8988T (cell line): ENCODE results near the gene LAMB3.
"Not testable (repeated sequence)": the region's sequence is repeated elsewhere in the genome, so short reads cannot be mapped to it uniquely, and the experiment has no call there.

ENCODE experiments used
- DNase-seq: peaks from one replicate; pipeline ENCODE4 v3.0.0; 2011

The LAMB3 gene

DNA sequence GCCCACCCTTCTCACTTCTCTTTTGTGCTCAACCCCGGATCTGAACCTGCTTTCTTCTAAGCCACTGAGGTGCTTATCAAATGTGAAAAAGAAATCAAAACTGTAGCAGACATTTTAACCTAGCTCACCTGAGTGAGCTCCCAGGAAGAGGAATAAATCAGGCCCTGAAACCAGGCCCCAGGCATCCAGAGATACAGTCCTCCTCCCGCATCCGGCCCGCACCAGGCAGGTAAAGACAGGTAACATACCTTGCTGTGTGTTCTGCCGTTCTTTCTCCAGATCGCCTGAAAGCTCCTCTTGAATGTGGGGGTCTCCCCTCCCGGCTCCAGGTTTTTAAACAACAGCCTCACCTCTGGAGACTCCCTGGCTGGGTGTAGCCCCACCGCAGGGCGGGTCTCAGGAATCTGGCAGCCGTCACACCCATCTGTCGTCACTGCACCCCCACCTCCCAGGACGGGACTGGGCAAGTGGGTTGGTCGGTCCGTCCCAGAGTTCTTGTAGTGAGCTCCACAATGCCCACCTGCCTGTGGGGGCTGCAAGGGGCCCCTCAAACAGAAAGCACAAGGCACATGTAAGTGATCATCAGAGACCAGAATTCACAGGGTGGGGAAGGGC lies at the start of gene LAMB3:
TSS of gene LAMB3 (minus strand) at position 305 of the 615 bp plus-strand sequence. CDS start 1,481 bp downstream, outside the sequence.
- DNase-seq = no peak

GRCh38 chr1:209700686-209701085 lies 48.5 kb upstream of the LAMB3 start:
- not testable (repeated sequence) for DNase-seq

DNA sequence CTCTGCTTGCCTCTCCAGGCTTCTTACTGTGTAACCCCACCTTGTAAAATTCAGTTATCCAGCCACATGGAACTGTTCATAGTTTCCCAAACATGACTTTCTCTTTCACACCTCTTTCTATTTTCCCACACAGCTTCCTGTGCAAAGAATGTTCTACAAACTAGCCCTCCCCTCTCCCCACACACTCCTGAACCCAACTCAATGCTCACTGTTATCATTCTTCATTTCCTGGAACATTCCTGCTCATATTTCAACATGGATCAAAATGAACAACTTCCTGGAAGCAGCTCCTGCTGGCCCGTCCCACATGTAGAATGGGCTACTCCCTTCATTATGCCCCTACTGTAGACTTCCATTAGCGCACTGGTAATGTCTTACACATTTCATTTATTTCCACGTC lies 44.9 kb upstream of the LAMB3 start:
- DNase-seq = no peak

- DNase-seq = no peak
Observed at GRCh38 chr1:209696673-209697072, 44.4 kb upstream of the LAMB3 start.

DNA sequence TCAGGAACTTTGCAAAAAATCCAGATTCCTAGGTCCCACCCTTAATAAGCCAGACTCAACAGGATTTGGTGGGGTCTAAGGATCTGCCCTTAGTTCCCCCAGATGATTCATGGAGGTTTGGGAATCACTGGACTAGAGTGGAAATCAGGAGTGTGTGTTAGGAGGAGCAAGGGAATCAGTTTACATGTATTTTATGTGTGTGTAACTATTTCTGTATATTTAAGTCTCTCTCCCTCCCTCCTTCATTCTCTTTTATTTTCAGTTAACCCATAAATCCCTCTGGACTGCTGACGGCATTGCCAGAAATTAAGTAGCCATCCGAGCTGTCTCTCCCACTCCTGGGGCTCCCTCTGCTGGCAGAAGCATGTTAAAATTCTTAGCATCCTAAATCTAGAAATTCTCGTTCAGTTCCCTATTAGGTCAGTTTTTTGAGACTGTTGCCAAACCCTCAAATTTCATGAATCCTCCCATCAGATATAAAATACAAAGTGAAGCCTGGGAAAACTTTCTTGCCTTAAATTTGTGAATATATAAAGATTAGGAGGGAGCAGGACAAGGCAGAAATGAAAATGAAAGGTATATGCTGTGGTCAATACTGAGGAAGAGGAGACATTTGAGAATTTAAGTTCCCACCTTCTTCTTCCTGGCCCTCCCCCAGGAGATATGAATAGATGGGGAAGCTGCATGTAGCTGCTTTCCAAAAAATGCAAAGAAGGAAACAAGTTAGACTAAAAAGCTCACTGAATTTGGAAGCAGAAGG lies 40.7 kb upstream of the LAMB3 start:
- no peak for DNase-seq

DNA sequence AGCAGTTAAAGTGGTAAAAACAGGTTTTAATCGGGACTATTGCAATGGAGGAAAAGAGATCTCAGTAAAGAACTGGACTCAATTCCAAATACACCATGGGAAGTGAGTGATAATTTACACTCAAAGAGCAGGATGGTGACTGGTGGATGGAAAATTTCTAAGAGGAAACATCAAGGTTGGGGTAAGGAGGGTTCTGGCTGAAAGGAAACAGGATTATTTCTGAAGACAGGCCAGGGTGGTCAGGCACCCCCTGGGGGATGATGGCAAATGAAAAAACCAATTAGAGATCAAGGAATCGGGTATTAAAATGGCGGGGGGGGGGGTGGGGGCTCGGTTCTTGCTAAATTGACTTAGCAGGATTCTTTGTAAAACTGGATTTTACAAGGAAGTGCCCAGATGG lies 40.1 kb upstream of the LAMB3 start:
- DNase-seq = no peak

DNA sequence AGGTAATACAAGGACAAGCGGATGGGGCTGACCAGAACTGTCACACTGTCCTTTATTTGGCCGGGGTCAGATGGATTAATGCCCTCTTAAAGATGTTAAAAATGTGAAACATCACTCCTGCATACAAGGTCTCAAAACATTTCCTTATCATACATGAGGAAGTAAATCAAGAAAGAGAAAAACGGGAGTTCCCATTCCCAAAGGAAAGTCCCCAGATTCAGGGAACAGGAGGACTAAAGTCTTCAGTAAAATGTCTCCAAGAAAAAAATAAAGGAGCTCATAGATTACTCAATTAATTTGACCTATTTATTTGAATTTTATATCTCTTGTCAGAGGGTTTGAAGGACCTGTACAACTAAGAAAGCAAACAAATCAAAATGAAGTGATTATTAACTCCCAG lies 39.0 kb upstream of the LAMB3 start:
- no peak for DNase-seq

GRCh38 chr1:209689477-209689876 lies 37.3 kb upstream of the LAMB3 start:
- DNase-seq = no peak

- no peak for DNase-seq
Observed at GRCh38 chr1:209688746-209689234, 36.6 kb upstream of the LAMB3 start.

DNA sequence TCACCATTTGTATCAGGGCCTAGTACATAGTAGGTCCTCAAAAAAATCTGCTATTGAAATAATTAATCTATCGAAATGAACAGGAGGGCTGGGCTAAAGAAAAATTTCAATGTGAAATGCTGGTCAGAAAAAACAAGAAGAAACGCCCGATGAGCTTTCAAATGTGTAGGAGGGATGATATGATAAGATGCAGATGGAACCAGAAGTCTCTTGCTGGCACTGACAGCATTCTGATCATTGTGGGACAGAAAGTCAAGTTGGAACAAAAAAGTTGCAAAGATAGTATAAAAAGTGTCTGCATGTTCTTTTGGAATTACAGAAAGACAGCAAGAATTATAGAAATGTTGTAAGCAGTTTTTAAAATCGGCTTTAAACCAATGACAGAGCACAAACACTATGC lies 34.1 kb upstream of the LAMB3 start:
- no peak for DNase-seq

DNA sequence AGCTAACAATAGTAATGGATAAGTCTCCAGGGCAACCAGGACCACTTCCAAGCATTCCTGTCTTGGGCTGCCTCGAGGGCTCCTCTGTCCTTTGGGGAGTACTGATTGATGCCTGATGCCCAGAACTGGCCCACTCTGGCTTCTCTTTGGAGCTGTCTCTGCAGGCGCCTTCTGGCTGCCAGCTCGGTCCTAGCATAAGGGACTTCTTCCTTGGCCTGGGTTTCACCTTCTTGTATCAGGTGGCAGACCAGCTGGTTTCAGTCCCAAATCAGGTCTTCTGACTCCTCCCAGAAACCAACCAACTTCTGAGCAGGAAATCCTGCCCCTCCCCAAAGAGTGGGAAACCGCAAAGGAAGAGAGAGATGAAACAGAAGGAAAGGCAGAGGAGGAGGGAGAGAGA lies 33.6 kb upstream of the LAMB3 start:
- DNase-seq = no peak

DNA sequence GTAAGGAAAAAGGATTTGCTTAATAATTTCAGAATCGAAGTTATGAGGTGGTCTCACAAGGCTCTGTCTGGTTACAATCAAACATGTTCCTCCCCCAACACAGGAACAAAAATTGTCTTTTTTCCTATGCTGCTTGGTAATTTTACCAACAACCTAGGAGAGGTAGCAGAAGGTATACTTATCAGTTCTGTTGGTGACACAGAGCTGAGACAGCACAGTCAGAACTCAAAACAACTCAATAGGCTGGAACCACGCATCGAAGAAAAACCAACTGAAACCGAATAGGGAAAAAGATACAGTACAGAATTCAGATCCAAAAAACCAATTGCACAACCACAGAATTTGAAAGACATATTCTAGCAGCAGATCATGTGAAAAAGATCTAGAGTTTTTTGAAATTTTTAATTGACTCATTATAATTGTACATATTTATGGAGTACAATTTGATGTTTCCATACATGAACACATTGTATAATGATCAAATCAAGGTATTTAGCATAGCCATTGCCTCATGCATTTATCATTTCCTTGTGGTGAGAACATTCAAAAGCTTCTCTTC lies 26.8 kb upstream of the LAMB3 start:
- DNase-seq = no peak

GRCh38 chr1:209675565-209676154 lies 23.4 kb upstream of the LAMB3 start:
- DNase-seq = no peak

DNA sequence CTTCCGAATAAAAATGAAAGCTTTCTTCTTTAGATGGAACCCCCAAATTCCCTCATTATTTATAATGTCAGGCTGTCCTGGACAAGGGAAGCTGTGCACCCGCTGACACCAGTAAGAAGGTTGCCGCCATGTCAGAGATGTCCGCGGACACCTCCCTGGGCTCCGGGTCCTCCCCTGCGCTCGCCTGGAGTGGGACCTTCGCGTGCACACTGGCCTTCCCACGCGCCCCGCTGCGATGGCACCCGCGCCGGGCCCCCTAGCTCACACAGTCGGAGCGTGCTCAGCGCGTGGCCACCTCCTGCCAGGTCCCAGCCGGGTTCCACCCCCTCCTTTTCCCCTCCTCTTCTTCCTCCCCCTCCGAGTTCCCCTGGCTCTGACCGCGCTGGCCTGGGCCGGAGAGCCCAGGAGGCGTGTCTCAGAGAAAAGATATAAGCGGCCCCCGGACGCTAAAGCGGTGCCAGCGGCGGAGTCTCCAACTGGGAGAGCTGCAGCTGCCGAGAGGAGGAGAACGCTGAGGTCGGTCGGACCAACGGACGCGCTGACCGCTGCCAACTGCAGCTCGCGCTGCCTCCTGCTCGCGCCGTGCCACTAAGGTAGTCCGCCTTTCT lies 22.8 kb upstream of the LAMB3 start, which contains the start of gene G0S2:
TSS of gene G0S2 (plus strand) at position 456 of the 608 bp plus-strand sequence. CDS start 273 bp downstream, outside the sequence.
- no peak for DNase-seq

DNA sequence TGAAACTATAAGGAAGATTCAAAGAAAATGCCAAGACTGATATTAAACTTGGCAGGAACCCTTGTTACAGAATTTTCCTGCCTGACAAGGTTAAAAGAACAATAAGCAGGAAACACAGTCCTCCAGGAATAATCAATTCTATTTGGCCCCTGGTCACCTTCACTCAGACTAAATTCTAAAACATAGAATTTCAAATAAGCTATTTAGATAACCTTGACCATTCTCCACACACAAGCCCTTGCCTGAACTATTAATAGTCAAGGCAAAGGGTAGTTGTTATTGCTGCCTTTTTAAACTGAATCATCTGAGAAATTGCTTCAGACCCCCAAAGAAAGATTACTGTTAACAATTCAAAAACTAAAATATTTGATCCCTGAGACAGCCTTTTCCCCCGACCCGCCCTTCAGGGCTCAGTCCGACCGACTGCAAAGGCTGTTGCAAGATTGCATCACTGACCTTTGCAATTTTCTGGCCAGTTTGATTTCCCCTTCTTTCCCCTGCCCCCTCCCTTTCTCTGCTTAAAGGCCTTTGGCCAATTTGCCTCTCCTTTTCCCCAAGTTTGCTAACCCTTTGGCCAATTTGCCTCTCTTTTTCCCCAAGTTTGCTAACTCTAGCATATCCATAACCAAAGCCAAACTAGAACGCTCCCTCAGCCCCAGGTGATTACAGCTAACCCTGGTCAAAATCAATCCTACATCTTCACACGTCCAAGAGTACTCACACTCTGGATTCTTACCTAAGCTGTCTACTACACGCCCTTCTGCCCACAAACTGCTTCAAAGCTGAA lies 21.6 kb upstream of the LAMB3 start:
- DNase-seq = no peak

- no peak for DNase-seq
Observed at GRCh38 chr1:209672705-209673630, 20.7 kb upstream of the LAMB3 start.

DNA sequence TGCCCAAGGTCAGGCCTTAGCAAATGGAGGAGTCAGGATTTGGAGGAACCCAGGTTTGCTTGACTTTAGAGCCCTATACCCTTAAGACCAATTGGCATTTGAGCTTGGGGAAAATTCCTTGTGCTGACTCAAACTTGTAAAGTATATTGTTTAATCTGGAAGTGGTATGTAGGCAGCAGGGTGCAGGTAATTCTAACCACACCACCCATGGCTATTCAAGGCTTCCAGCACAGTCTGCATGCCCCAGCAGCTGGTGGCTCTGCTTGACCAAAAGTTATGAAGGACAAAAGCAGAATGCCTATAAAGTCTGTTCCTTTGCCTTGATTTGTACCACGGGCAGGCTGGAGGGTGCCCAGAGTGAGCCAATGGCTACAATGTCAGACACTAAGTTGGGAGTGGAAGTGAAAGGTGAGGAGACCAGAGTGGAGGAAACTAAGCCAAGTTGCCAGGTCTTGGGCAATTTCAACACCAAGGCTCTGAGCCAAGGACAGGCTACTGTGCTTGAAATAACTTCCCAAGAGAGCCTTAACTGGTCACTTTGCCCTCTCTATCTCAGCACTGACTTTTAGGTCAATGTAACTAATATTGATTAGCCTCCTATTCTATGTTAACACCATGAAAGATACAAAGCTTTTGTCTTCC lies 18.3 kb upstream of the LAMB3 start:
- no peak for DNase-seq

- no peak for DNase-seq
Observed at GRCh38 chr1:209667708-209668107, 15.5 kb upstream of the LAMB3 start.

DNA sequence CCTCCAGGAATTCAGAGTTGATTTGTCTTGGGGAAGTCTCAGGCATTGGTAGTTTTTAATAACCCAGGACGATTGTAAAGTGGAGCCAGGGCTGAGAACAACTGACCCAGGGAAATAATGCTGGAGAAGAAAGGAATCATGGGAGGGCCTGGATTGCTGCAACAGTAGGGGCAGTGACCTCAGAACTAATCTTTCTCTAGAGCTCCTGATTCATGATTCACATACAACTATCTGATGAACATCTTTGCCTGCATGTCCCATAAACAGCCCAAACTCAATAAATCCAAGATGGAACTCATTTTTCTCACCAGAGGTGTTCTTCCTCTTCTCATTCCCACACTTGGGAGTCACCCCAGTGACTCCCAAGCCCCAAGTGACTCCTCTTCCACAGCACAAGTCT lies 14.9 kb upstream of the LAMB3 start:
- DNase-seq = no peak

GRCh38 chr1:209662879-209663327 lies 10.7 kb upstream of the LAMB3 start:
- no peak for DNase-seq

DNA sequence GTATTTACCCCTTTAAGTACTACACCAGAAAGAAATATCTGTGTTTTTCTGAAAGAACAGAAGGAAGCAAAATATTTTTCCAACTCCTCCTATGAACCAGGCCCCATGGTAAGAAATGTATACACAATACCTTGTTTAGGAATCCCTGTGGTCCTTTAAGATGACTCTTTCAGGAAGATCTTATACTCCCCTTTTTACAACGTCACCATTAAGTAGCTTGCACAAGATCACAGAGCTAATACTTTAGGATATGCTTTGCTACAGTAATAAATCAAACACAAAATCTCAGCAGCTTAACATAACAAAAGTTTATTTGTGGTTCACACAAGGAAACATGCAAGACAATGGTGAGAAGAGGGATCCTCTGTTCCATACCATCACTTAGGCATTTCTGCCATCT lies 8.8 kb upstream of the LAMB3 start:
- no peak for DNase-seq
